HG03064 (cell line): ENCODE results near the gene NUP58.

Source experiments
- ATAC-seq: cut with Tn5 transposase; IDR thresholded peaks from one replicate; pipeline ENCODE4 v1.9.1; 2021; ENCODE audit warnings: low read depth; ENCODE audit not compliant: unreplicated experiment

Gene NUP58

GRCh38 chr13:25375727-25376358 lies 74.4 kb downstream of the NUP58 start:
- no peak for ATAC-seq

DNA sequence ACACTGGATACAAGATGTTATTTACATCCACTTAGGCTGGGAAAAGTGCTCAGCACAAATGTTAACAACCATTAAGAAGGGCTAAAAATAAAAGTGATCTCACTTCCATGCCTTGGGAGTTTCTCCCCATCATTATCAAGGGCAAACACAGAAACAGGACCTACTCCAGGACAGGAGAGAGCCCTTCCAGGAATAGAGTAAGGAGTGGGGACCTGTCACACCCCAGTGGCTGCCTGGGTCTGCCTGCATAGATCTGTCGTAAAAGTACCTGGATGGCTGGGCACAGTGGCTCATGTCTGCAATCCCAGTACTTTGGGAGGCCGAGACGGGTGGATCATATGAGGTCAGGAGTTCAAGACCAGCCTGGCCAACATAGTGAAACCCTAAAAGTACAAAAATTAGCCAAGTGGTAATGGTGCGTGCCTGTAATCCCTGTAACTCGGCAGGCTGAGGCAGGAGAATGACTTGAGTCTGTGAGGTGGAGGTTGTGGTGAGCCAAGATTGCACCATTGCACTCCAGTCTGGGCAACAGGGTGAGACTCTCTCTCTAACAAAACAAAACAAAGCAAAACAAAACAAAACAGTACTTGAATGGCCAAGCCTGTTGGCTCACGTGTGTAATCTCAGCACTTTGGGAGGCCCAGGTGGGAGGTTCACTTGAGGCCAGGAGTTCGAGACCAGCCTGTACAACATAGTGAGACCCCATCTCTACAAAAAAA lies 76.0 kb downstream of the NUP58 start:
- ATAC-seq = no peak

DNA sequence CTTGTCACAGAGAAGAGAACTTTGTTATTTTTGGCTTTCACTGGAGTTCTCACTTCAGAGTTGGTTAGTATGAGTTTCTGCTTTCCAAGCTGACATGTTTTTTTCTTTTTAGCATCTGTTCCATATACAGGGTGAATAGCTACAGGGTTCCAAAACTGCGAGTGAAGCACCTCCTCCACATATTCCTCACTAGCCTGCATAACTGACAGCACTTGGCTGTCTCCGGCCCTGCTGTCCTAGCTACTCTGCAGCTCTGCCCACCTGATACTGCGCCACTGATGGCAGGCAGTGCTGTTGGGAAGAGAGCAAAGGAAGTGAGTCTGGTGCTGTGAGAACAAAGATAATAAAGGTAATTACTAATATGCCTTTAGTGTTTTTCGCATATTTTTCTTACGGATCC lies 77.1 kb downstream of the NUP58 start:
- no peak for ATAC-seq

- no peak for ATAC-seq
Measured at GRCh38 chr13:25379011-25379410, 77.6 kb downstream of the NUP58 start.

DNA sequence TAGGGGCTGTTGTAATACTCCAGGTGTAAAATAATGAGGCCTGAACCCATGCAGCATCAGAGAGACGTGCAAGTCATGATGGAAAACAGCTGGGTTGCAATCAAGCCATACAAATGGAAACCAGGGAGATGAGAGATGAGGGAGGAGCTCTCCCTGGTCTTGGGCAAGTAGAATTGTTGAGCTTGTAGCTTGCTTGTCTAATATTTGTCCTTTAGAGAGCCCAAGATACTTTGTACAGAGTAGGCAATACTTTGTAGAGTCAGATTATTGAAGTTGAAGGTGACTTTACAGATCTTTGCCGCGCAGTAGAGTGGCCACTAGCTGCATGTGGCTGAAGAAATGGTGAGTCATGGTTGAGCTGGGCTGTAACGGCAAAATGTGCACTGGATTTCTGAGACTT lies 78.7 kb downstream of the NUP58 start:
- no peak for ATAC-seq

- ATAC-seq = no peak
Measured at GRCh38 chr13:25380741-25381324, 79.4 kb downstream of the NUP58 start.

GRCh38 chr13:25384758-25385410 lies 83.5 kb downstream of the NUP58 start:
- ATAC-seq = no peak

GRCh38 chr13:25391932-25392331 lies 90.5 kb downstream of the NUP58 start:
- ATAC-seq = no peak
